ENCODE results near the gene GARIN1A. TPM values are rescaled to one million over a fixed set of nuclear protein-coding genes. Genes with fewer than 3 reads are reported as not detected.
"Not testable (repeated sequence)": the region's sequence is repeated elsewhere in the genome, so short reads cannot be mapped to it uniquely, and the experiment has no call there.

The GARIN1A gene
- total RNA-seq: under 0.01 and 0.25 TPM in 2 replicates

- peak in 1 of 2 donors; percentile 7 for DNase-seq (ENCODE audit: low read depth in 2 of 2)
Observed at GRCh38 chr7:128671992-128672391, at the start of gene GARIN1A. Gene GARIN1A (plus strand): TSS chr7:128672292. CDS start chr7:128672398, 106 bp downstream.

GRCh38 chr7:128627124-128627523 is 45.0 kb upstream of the GARIN1A start:
- DNase-seq (ENCODE audit: low read depth in 2 of 2): not testable (repeated sequence)

- not testable (repeated sequence) for DNase-seq (ENCODE audit: low read depth in 2 of 2)
Observed at GRCh38 chr7:128633915-128634314, 38.2 kb upstream of the GARIN1A start.

GRCh38 chr7:128645206-128645605 is 26.9 kb upstream of the GARIN1A start:
- not testable (repeated sequence) for DNase-seq (ENCODE audit: low read depth in 2 of 2)

GRCh38 chr7:128645844-128646243 is 26.2 kb upstream of the GARIN1A start:
- DNase-seq (ENCODE audit: low read depth in 2 of 2): not testable (repeated sequence)

- DNase-seq (ENCODE audit: low read depth in 2 of 2): not testable (repeated sequence)
Observed at GRCh38 chr7:128646877-128647276, 25.2 kb upstream of the GARIN1A start.

- not testable (repeated sequence) for DNase-seq (ENCODE audit: low read depth in 2 of 2)
Observed at GRCh38 chr7:128651096-128651495, 21.0 kb upstream of the GARIN1A start.

- DNase-seq (ENCODE audit: low read depth in 2 of 2): not testable (repeated sequence)
Observed at GRCh38 chr7:128652606-128653005, 19.5 kb upstream of the GARIN1A start.

- not testable (repeated sequence) for DNase-seq (ENCODE audit: low read depth in 2 of 2)
Observed at GRCh38 chr7:128653197-128653596, 18.9 kb upstream of the GARIN1A start.

- not testable (repeated sequence) for DNase-seq (ENCODE audit: low read depth in 2 of 2)
Observed at GRCh38 chr7:128654080-128654479, 18.0 kb upstream of the GARIN1A start.

- not testable (repeated sequence) for DNase-seq (ENCODE audit: low read depth in 2 of 2)
Observed at GRCh38 chr7:128654501-128654900, 17.6 kb upstream of the GARIN1A start.

- DNase-seq (ENCODE audit: low read depth in 2 of 2): not testable (repeated sequence)
Observed at GRCh38 chr7:128658428-128658827, 13.7 kb upstream of the GARIN1A start.

GRCh38 chr7:128660596-128660995 is 11.5 kb upstream of the GARIN1A start:
- no peak for DNase-seq (ENCODE audit: low read depth in 2 of 2)

GRCh38 chr7:128661446-128661845 is 10.6 kb upstream of the GARIN1A start:
- DNase-seq (ENCODE audit: low read depth in 2 of 2): no peak

- DNase-seq (ENCODE audit: low read depth in 2 of 2): no peak
Observed at GRCh38 chr7:128662091-128662490, 10.0 kb upstream of the GARIN1A start.

GRCh38 chr7:128663223-128663622 is 8.9 kb upstream of the GARIN1A start:
- not testable (repeated sequence) for DNase-seq (ENCODE audit: low read depth in 2 of 2)

- peak in 1 of 2 donors; percentile 30 for DNase-seq (ENCODE audit: low read depth in 2 of 2)
Observed at GRCh38 chr7:128665057-128665456, 7.0 kb upstream of the GARIN1A start.

GRCh38 chr7:128666200-128666599 is 5.9 kb upstream of the GARIN1A start:
- DNase-seq (ENCODE audit: low read depth in 2 of 2): peak in 1 of 2 donors; percentile 31

GRCh38 chr7:128672927-128673517 is 930 bp downstream of the GARIN1A start:
- peak in 1 of 2 donors; percentile 30 for DNase-seq (ENCODE audit: low read depth in 2 of 2)

- no peak for DNase-seq (ENCODE audit: low read depth in 2 of 2)
Observed at GRCh38 chr7:128673571-128673970, 1.5 kb downstream of the GARIN1A start.

GRCh38 chr7:128676665-128677064 is 4.6 kb downstream of the GARIN1A start:
- no peak for DNase-seq (ENCODE audit: low read depth in 2 of 2)

- no peak for DNase-seq (ENCODE audit: low read depth in 2 of 2)
Observed at GRCh38 chr7:128679920-128680319, 7.8 kb downstream of the GARIN1A start.

- no peak for DNase-seq (ENCODE audit: low read depth in 2 of 2)
Observed at GRCh38 chr7:128681794-128682537, 9.9 kb downstream of the GARIN1A start.

Measured in dermis microvascular lymphatic vessel endothelial cell (primary cell).